AG20443 (cell line): Measurements from ENCODE around the gene A1BG.
"Not testable (repeated sequence)": the region's sequence is repeated elsewhere in the genome, so short reads cannot be mapped to it uniquely, and the experiment has no call there.

Experiments
- DNase-seq: peaks from one replicate; pipeline ENCODE4 v3.0.0; 2012; ENCODE audit warnings: low spot score, mixed read lengths

The A1BG gene

DNA sequence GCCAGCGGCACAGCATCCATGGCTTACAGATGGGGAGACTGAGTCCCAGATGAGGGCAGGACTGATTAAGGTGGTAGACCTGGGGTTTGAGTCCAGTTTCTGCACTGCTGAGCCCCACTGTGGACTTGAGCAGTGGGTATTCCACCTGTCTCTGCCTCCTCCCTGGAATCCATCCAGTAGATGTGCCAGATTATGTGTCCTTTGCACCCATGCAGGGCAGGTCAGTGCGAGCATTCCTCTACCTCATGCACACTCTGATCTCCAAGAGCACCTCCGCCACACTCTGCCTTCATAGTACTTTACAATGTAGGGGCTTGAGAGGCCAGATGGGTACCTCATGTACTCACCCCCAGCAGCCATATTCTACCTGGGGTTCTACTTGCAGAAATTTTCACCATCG lies 16.5 kb downstream of the A1BG start:
- no peak for DNase-seq

DNA sequence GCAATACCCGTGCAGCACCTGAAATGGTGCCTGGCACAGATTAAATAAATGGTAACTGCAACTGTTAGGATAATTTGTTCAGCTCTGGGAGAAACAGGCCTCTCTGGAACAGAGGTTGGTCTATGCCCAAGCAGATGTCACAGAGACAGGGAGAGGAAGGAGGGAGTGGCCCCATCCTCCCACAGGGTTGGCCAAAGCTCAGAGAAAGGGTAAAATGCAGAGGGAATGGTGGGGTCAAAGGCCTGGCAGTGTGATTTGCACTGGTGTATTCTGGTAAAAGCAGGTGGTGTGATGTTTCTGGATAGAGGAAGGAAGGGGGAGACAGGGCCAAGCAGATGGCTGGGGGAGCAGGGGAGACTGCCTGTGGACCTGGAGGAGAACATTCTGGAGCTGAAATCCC lies 17.1 kb downstream of the A1BG start:
- DNase-seq: no peak

DNA sequence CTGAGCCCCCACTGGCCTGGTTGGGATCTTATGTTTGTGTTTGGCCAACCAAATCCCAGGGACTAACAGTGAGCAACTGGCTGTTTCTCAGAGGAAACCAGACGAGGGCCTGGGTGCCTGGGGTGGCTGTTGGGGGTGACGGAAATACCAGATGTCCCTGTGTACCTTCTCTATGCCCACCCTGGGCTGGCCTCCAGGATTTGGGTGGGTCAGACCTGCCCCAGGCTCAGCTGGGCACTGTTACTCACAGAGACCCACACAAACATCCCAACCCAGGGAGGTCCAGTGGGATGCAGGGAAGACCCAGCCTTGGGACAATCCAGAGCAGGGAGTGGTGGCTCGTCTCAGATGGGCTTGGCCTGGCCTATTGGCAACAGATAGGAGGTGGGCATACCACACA lies 17.7 kb downstream of the A1BG start:
- DNase-seq: no peak

DNA sequence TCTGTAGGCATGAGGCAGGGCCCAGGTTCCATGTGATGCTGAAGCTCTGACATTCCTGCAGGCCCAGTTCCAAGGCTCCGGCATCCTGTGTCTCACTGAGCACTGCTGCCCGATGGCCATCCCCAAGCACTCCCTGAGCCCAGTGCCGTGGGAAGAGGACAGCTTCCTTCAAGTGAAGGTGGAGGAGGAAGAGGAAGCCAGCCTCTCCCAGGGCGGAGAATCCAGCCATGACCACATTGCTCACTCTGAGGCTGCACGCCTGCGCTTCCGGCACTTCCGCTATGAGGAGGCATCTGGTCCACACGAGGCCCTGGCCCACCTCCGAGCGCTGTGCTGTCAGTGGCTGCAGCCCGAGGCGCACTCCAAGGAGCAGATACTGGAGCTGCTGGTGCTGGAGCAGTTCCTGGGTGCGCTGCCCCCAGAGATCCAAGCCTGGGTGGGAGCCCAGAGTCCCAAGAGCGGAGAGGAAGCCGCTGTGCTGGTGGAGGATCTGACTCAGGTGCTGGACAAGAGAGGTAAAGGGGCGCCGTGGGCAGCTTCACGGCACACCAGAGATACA lies 18.5 kb downstream of the A1BG start:
- DNase-seq: no peak

DNA sequence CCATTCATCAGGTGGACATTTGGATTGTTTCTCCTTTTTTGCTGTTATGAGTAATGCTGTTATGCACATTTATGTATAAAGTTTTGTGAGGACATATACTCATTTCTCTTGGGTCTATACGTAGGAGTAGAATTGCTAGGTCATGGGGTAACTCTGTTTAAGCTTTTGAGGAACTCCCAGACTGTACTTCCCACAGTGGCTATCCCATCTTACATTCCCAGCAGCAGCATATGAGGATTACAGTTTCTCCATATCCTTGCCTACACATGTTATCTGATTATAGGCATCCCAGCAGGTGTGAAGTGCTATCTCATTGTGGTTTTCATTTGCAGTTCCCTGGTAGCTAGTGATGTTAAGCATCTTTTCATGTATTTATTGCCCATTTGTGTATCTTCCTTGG lies 20.6 kb downstream of the A1BG start:
- no peak for DNase-seq

DNA sequence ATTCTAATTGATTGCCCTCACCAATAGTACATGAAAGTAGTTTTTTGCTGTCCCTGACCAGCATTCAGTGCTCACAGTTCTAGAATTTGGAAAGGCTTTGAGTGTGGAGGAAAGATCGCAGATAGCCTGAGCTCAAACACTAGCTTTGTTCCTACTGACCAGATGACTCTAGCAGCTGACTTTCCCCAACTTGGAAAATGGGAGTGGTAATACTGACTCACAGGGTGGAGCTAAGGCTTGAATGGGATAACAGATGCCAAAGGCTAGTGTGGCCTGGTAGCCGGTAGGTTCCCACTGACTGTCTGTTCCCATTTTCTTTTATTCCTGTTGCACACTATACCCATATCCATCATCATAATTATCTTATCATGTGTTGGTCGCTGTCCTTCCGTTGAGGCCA lies 22.8 kb downstream of the A1BG start:
- DNase-seq: peak; percentile 91

DNA sequence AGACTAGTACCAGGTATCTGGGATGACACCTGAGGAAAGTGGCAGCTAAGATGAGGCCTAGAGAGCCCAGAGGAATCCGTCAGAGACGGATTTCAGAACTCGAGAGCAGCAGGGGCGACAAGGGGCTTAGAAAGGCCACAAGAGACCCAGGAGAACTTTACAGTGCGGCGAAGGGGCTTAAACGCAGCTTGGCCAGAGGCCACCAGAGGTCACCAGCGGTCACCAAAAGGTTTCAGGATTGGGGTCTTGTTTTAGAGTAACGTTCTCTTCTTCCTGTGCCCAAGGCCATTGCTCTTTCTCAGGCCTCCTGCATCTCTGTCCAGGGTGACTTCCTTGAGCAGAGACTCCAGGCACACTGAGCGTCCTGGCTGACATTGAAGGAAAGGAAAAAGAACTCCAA lies 24.3 kb downstream of the A1BG start:
- no peak for DNase-seq

DNA sequence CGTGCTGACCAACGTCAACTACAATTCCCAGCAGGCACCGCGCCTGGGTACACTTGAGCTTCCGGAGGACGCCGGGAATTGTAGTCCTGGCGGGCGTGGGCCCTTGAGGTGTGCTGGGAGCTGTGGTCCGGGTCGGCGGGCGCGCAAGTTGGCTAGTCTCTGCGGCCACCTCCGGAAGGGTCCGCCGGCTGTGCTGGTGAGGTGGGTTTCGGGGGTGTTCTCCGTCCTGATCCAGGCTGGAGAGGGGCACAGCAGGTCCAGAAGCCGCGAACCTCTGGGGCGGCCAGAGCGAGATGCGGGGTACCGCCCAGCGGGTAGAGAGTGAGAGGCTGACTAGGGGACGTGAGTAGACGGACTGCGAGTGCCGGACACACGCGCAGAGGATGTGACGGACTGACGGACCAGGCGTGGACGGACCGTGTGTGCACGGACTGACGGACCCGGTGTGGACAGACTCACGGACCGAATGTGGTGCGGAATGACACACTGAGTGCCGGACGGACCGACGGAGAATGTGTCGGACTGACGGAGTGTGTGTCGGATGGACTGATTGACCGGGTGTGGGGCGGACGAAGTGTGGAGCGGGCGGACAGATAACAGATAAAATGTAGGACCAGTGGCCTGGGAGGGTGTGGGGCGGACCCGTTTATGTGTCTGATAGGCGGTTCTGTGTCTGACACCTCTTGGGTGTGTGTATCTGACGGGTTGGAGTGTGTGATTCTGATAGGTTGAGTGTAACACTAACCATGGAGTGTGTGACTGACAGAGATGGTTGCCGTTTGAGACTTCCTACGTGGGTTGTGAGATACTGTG lies 26.2 kb downstream of the A1BG start, which contains the start of gene ZSCAN22:
Gene ZSCAN22 (plus strand): TSS at position 81 of the 813 bp plus-strand sequence. CDS start 7,809 bp downstream, outside the sequence.
- peak; percentile 96 for DNase-seq

DNA sequence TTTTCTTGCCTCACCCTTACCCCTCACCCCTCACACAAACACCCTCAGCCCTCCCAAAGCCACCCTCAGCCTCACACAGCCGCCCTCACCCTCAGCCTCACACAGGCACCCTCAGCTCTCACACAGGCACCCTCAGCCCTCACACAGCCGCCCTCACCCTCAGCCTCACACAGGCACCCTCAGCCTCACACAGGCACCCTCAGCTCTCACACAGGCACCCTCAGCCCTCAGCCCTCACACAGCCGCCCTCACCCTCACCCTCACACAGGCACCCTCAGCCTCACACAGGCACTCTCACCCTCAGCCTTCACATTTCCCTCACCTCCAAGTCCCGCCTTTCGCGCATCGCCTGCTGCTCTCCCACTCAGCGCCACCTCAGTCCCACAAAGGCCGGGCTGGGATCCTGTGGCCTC lies 26.8 kb downstream of the A1BG start:
- no peak for DNase-seq

DNA sequence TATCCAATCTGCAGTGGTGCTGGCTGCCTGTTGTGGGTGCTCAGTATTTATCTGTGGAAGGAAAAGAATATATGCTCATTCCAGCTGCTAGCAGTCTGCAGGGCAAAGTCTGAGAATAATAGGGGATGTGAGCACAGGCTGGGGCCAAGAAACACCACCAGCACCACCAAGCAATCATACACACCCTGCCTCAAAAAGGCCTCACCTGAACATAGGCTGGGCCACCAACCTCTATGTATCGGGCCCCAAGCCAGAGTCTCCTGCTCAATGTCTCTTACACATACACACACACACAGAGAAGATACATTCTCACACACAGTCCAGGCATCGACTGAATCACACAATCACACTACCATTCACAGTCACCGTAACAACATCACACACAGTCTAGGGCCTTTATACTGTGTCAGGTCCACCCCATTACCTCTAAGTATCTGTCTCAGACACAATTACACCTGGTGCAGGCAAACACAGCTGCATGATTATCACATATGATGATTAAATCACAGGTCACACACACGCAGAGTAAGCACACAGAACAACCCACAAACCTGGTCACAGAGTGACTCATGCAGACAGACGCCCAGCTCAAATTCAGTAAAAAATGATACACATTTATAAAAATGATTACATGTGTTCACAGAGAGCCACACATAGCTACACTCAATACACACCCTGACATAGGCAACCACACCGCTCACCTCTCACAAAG lies 27.8 kb downstream of the A1BG start:
- DNase-seq: no peak

DNA sequence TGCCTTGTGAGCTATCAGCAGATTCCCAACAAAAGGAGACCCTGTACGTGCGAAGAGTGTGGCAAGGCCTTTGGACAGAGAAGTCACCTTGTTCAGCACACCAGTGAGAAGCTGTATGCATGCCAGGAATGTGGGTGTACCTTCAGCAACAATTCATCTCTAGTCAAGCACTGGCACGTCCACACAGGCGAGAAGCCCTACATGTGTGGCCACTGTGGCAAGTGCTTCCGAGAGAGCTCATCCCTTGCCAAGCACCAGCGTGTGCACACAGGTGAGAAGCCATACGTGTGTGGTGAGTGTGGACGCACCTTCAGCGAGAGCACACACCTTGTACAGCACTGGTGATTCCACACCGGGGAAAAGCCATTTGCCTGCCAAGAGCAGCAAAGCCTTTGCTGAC lies 34.1 kb downstream of the A1BG start:
- no peak for DNase-seq

DNA sequence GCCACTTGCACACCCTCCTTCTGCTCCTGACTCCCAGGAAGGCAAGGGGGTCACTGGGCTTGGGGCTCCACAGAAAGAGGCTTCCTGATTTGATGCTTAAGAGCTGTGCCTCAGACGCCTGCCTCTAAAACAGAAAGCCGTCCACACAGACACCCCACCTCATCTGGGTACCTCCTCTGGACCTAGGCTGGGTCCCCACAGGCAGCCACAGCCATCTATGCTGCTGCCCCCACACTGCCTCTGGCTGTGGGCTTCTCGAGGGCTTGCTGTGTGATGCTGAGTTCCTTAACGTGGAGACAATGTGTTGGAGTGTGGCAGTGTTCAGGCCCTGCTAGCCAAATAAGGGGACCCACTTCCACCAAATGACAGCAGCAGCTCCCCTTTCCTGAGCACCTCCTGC lies 35.0 kb downstream of the A1BG start:
- DNase-seq: no peak

DNA sequence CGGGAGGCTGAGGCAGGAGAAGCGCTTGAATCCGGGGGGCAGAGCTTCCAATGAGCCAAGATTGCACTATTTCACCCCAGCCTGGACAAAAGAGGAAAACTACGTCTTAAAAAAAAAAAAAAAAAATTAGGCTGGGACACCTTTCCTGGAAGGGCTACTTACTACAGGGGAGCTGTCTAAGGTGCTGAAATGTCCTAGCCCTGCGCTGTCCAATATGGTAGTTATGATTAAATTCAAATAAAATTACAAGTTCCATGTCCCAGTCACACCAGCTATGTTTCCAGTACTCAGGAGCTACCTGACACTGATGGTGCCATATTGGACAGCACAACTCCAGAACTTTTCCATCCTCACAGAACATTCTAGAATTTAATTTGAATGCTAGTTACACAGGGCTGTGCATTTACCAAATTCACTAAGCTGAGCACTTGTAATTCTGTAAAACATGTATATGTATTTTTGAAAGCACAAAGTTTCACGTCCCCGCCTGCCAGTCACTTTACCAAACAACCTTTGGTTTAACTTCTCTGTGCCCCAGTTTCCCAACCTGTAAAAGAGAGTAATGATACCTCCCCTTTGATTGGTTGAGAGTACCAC lies 35.7 kb downstream of the A1BG start:
- peak; percentile 35 for DNase-seq

DNA sequence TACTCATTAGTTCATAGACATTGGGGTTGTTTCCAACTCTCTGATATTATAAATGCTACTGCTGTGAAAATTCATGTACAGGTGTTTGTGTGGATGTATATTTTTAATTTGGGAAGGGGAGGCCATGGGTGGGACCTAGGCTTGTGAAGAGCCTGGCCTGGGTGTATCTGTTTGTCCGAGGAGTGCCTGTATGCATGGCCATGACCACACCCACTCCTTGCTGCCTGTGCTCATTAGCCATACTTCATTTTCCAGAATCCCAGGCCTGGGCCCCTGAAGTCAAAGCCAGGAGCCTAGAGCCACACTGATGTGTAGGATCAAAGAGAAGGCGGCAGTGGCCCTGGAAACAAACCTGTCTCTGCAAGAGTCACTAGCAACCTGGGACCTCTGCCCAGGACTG lies 37.7 kb downstream of the A1BG start:
- DNase-seq: no peak

DNA sequence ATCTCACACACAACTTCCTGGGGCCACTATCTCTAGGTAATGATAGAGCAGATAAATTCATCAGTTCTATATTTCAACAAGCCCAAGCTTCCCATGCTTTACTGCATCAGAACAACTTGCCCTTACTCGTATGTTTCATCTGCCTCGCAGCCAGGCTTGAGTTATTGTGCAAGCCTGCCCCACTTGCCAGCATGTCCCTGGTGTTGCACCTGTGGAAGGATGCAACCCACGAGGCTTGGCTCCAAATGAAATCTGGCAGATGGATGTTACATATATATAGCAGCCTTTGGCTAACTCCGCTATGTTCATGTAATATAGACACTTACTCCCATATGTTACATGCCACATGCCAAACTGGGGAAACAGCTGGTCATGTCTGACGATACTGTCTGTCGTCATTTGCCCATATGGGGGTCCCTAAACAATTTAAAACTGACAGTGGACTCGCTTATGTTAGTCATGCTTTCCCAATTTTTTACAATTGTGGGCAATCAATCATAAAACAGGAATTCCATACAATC lies 41.9 kb downstream of the A1BG start:
- DNase-seq: no peak

DNA sequence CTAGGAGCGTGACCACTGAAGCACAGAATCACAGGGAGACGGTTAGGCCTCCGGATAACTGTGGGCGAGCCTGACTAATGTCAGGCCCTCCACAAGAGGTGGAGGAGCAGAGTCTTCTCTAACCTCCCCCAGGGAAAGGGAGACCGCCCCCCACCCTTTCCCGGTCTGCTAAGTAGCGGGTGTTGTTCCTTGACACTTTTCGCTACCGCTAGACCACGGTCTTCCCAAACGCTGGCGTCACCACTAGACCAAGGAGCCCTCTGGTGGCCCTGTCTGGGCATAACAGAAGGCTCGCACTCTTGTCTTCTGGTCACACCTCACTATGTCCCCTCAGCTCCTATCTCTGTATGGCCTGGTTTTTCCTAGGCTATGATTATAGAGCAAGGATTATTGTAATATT lies 42.6 kb downstream of the A1BG start:
- DNase-seq: not testable (repeated sequence)

DNA sequence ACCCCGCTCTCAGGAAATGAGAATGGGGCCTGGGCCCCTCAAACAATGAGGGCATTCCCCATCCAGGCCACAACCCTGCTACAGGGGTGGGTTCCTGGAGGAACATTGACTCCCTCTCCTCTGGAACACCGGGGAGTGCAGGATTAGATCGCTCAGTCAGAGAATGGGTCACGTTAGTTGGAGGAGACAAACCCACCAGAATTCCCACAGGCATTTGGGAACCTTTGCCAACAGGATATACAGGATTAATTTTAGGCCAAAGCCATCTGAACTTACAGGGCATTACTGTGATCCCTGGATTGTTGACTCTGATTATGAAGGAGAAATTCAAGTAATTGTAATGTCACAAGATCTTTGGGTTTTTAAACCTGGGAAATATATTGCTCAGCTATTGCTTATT lies 45.6 kb downstream of the A1BG start:
- DNase-seq: no peak

DNA sequence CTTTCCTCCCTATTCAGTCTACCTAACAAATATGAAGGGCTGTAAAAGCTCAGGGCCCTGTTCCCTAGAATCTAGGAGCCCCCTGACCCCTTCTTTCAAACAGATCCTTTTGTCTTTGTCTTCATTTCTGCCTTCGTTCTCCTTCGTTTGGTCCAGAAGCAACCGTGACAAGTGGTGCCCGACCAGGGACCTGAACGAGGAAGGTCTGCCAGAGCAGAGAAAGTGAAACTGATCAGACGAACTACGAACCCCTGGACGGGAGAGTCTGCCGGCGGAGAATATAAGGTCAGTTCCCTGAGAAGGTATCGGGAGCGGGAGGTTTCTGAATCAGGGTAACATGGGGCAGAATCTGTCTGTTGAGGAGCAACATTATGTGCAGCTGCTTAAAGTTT lies 47.4 kb downstream of the A1BG start:
- no peak for DNase-seq

DNA sequence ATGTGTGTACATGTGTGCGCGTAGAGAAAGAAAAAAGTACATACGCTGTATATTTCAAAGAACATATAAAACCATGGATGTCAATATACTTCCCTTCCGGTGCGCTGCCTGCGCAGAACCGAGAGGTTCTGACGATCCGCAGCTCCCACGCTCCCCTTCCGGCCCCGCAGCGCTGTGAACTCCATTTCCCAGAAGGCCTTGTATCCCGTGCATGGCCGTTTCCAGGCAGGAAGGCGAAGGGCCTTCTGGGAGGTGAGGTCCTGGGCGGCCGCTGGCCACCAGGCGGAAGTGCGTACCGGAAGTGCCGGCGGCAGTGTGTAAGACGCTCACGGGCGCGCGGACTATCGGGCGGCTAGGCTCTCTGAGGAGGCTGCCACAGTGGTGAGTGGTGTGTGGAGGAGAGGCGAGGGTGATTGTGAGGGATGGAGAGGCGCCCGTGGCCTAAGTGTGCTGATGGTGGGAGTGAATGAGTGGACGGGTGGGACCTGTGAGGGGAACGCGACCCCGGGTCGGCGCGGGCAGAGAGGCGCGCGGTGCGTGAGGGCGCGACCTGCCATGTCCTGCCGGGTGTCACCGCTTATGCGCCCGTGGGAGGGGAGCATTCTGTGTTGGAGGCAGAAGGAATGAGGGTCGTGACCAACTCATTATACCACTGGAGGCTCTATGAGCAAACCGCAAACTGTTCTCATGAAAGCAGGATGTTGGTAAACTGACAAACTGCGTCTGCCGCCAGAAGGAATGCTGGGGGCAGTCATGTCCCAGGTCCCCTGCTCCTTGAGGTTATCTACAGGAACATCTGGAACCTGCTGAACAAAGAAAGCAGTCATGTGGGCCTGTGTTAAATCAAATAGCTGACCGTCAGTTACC lies 48.0 kb downstream of the A1BG start, which contains the start of gene ERVK3-1:
Gene ERVK3-1 (plus strand): TSS at position 313 of the 867 bp plus-strand sequence. CDS start 6,792 bp downstream, outside the sequence.
- DNase-seq: peak; percentile 98

DNA sequence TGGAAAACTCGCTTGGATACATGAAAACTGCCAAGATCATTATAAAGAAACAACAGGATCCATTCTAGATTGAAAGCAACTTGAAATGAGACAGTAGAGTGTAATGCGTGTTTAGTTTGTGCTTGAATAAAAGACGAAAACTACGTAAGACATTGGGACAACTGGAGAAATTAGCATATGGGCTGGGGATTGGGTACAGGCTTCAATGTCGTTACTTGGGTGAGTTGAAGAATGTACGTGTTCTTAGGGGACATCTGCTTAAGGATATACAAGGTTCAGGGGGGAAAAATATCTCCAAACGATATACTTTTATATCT lies 48.6 kb downstream of the A1BG start:
- peak; percentile 22 for DNase-seq

DNA sequence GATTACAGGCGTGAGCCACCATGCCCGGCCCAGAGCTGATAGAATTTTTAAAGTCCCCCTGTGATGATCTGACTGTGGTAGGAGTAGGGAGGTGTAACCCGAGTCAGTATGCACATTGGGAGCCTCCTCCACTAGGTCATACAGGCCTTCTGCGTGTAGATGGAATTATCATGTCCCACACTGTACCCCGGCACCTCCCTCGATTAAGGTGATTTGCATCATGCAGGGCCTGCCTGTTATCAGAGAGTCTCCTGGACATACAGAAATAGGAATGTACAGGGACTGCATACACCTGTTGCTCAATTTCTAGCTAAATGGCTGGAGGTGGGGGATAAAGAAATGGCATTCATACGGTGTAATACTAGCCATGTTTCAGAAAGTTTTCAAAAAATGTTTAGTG lies 49.0 kb downstream of the A1BG start:
- DNase-seq: no peak

DNA sequence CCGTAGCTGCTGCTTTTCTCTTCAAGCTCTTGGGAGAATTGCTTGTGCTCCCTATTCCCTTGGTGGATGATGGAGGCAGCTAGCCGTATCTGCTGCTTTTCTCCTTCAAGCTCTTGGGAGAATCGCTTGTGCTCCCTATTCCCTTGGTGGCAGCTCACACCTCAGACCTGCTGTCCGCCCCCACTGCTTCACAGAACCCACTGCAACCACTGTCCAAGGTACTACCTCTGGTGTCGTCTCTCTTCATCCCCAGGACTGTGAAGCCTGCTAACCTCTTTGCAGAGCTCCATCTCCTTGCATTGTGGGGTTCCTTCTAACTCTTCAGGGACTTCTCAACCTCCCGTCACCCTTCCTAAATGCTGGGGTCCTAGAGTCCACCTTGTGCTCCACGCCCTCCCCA lies 52.7 kb downstream of the A1BG start:
- DNase-seq: no peak
